SU-DHL-6 (cell line): ENCODE measurements around the gene KLHL40.

ENCODE experiments used
- CTCF ChIP-seq: fragments of 200-600 bp; sonication (generic); IDR thresholded peaks from one replicate; pipeline ENCODE4 v1.5.1; 2017; ENCODE audit warnings: antibody characterized with exemption, mild to moderate bottlenecking, low read length, moderate library complexity; ENCODE audit not compliant: insufficient read depth, poor library complexity, severe bottlenecking
- EZH2phosphoT487 ChIP-seq: fragments of 200-600 bp; sonication (generic), shearing (Covaris generic); conservative IDR thresholded peaks from 2 replicates; pipeline ENCODE4 v1.6.1; 2018; ENCODE audit warnings: mild to moderate bottlenecking, antibody characterized with exemption, low read length, moderate library complexity, mixed read lengths

DNA sequence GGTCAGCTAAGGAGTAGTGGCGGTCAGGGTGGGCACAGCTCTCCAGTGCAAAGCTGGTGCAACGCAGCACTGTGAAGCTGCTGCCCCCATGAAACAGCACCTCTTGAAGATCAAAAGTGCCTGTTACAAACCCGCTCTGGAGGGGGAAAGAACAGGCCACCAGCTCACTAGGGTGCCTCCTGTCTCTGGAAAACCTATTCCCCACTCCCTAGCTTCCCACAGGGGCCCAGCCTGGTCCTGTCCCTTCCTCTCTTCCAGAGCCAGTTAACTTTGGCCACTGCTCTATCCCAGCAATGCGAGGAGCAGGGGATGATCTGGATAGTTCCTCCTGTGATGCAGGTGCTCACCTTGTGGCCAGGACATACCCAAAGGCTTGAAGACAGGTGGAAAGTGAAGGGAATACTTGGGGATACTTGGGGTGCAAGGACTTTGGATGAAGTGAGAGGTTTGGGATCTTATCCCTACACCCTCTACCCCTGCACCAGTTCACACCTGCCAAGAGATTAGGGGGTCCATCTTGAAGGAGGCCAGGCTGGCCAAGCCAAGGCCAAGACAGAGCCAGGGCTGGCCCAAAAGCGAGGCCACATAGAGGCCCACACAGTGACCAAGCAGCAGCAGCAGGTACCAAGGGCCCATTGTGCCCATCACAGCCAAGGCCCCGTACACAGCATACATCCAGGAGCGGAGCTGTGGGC lies 13.0 kb downstream of the KLHL40 start:
- TF ChIP-seq CTCF: no peak
- TF ChIP-seq EZH2phosphoT487: no peak
